ENCODE data around the gene ADAD2.
"Not testable (repeated sequence)": the region's sequence is repeated elsewhere in the genome, so short reads cannot be mapped to it uniquely, and the experiment has no call there.

ADAD2 gene

DNA sequence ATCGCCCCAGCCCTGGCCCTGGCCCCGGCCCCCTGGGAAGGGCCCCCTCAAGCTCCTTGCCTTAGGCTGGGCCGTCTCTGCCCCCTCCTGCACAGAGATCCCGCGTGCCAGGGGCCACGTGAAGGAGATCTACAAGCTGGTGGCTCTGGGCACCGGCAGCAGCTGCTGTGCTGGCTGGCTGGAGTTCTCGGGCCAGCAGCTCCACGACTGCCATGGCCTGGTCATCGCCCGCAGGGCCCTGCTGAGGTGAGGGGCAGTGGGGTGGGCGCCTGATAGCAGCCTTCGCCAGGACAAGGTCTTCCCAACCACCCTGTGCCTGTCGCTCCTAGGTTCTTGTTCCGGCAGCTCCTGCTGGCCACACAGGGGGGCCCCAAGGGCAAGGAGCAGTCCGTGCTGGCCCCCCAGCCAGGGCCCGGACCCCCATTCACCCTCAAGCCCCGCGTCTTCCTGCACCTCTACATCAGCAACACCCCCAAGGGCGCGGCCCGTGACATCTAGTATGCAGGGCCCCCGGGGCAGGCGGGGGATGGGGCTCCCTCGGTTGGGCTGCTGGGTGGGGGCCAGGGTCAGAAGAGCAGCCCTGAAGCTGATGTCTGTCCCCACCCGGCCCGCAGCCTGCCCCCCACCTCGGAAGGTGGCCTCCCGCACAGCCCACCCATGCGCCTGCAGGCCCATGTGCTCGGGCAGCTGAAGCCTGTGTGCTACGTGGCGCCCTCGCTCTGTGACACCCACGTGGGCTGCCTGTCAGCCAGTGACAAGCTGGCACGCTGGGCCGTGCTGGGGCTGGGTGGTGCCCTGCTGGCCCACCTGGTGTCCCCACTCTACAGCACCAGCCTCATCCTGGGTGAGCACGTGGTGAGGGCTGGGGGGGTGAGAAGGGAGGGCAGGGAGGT is 4.5 kb downstream of the ADAD2 start:
- DNase-seq (ENCODE audit: low spot score), result no peak

DNA sequence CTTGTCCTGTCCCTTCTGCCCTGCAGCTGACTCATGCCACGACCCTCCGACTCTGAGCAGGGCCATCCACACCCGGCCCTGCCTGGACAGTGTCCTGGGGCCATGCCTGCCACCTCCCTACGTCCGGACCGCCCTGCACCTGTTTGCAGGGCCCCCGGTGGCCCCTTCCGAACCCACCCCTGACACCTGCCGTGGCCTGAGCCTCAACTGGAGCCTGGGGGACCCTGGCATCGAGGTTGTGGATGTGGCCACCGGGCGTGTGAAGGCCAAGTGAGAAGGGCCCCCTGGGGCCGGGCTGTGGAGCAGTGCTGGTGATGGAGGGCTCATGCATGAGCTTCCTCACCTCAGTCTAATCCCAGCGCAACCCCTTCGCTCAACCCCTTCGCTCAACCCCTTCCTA is 5.1 kb downstream of the ADAD2 start:
- DNase-seq (ENCODE audit: low spot score), result no peak

DNA sequence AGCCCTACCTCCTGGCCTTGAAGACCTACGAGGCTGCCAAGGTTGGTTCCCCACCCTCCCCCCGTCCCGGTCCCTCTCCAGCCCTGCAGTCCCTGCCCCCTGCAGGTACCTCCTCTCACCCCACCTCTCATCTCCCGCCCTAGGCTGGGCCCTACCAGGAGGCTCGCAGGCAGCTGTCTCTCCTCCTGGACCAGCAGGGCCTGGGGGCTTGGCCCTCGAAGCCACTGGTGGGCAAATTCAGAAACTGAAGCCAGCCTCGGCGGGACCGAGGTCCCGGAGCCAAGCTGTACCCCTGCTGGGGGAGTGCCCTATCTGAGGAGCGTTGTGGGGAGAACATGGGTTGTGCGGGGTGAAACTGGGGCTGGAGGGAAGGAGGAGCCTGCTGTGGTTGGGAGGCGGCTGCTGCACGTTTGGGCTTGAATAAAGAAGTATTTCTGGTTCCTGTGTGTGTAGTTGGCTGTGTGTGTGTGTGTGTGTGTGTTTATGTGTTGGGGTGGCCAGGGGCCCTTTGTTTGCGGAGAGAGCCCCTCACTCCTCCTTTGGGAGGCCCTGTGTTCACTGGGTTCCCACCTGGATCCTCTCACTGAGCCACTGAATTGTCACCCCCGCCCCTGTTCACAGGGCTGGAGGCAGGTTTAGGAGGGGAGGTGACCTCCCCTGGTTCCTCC is 5.9 kb downstream of the ADAD2 start:
- DNase-seq (ENCODE audit: low spot score), result no peak

GRCh38 chr16:84197466-84198128 is 6.6 kb downstream of the ADAD2 start:
- DNase-seq (ENCODE audit: low spot score), result no peak

- peak; percentile 88 for DNase-seq (ENCODE audit: low spot score)
Observed at GRCh38 chr16:84198401-84198800, 7.4 kb downstream of the ADAD2 start.

GRCh38 chr16:84199097-84199496 is 8.1 kb downstream of the ADAD2 start:
- no peak for DNase-seq (ENCODE audit: low spot score)

- DNase-seq (ENCODE audit: low spot score), result no peak
Observed at GRCh38 chr16:84199861-84200260, 8.9 kb downstream of the ADAD2 start.

DNA sequence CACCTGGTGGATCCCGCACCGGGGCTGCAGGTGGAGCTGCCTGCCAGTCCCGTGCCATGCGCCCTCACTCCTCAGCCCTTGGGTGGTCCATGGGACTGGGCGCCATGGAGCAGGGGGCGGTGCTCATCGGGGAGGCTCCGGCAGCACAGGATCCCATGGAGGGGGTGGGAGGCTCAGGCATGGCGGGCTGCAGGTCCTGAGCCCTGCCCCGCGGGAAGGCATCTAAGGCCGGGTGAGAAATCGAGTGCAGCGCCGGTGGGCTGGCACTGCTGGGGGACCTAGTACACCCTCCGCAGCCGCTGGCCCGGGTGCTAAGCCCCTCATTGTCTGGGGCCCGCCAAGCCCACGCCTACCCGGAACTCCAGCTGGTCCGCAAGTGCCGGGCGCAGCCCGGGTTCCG is 13.6 kb downstream of the ADAD2 start:
- not testable (repeated sequence) for DNase-seq (ENCODE audit: low spot score)

GRCh38 chr16:84205123-84205522 is 14.2 kb downstream of the ADAD2 start:
- DNase-seq (ENCODE audit: low spot score), result peak; percentile 56

- no peak for DNase-seq (ENCODE audit: low spot score)
Observed at GRCh38 chr16:84205976-84206691, 15.2 kb downstream of the ADAD2 start.

- DNase-seq (ENCODE audit: low spot score), result no peak
Observed at GRCh38 chr16:84207251-84207650, 16.3 kb downstream of the ADAD2 start.

DNA sequence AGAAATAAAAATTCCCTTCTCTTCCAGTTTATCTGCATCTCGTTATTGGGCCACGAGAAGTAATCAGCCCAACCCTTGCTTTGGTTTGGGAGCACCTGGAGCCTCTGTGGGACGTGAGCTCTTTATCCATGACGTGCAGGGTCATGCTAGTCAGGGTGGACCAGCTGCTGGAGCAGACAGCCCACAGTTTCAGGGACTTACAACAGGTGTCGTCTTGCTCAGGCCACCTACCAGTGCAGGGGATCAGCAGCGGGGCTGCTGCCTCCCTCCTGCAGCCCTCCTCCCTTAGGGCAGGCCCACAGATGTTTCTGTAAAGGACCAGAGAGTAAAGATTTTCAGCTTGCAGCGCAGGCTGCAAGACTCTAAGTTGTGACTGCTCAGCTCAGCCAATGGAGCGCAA is 16.9 kb downstream of the ADAD2 start:
- DNase-seq (ENCODE audit: low spot score), result no peak

- no peak for DNase-seq (ENCODE audit: low spot score)
Observed at GRCh38 chr16:84209989-84210388, 19.0 kb downstream of the ADAD2 start.

GRCh38 chr16:84212154-84212553 is 21.2 kb downstream of the ADAD2 start:
- no peak for DNase-seq (ENCODE audit: low spot score)

- no peak for DNase-seq (ENCODE audit: low spot score)
Observed at GRCh38 chr16:84212631-84213030, 21.7 kb downstream of the ADAD2 start.

- DNase-seq (ENCODE audit: low spot score), result no peak
Observed at GRCh38 chr16:84214451-84215066, 23.6 kb downstream of the ADAD2 start.

DNA sequence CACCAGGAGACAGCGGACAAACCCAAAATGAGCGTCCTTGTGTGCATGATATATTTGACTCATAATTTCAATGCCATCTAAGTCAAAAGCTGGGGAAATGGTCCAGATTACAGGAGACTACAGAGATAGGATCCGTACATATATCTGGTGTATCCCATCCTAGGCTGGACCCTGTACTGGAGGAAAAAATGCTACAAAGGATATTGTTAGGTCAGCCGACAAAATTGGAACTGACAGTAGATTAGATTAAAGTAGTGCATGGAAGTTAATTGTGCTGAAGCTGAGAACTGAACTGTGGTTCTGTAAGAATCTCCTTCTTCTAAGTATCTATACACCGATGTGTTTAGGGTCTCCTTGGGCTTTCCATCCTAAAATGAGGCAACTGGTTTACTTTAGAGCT is 24.6 kb downstream of the ADAD2 start:
- DNase-seq (ENCODE audit: low spot score), result no peak

DNA sequence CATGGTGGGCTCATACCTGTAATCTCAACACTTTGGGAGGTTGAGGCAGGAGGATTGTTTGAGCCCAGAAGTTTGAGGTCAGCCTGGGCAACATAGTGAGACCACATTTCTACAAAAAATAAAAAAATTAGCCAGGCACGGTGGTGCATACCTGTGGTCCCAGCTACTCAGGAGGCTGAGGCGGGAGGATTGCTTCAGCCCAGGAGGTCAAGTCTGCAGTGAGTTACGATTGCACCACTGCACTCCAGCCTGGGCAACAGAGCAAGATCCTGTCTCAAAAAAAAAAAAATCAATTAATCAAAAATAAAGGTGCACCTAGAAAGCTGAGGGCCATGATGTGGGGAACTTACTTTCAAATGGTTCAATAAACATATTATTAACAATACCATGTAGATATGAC is 25.2 kb downstream of the ADAD2 start:
- DNase-seq (ENCODE audit: low spot score), result not testable (repeated sequence)

DNA sequence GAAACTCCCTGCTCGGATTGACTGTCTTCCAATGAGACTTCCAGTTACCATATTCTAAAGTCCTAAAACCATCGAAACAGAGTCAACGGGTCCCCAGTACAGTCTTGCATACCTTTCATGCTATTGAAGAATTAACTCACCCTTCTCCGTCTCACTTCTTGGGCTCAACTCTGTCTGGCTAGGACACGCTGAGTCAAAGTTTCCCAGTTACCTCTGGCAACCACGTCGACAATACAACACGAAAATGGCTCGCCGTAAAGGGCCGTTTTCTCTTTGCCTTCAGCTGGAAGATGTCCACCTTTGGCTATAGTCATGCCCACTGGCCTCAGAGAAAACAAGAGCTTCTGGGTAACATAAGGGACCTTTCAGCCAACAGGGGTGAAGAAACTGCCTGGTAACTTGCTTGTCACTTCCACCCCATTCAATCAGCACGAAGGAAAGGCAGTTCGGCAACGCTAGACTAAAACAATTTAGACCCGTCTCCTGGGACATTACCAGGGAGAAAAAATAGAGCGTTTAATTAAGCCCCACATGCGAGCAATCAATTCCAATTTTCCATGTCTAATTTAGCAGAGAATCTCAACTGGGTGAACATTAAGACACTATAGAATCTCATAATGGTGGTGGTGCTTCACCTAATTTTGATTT is 27.3 kb downstream of the ADAD2 start:
- no peak for DNase-seq (ENCODE audit: low spot score)

DNA sequence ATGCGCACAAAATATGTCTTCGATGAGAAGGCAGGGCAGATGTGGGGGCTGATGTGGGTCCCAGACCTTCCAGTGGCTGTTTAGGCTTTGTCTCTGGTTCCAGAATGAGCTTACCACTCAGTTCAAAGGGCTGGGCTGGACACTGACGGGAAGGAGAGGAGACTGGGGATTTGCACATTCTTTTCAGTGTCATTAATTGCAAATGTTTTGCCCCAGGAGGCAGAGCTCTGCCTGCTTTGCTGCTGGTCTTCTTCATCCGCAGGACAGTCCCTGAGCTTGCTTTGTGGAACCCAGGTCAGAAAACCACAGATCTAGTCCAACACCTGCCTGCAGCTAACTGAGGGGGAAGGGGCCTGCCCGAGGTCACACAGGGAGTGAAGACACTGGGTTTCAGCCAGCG is 28.0 kb downstream of the ADAD2 start:
- DNase-seq (ENCODE audit: low spot score), result no peak

- no peak for DNase-seq (ENCODE audit: low spot score)
Observed at GRCh38 chr16:84220851-84221250, 29.9 kb downstream of the ADAD2 start.

Data from hepatic stellate cell (primary cell).